Stimulated activated CD4-positive, alpha-beta T cell treated with anti-CD3 and anti-CD28 coated beads, Interleukin-2, amount 100 ng/mL, for 48 hours (primary cell): Measurements from ENCODE around the gene DIAPH3.

Experiments used
- DNase-seq, 2 donors: peaks; one replicate each; pipeline ENCODE4 v3.0.0-alpha.2; 2020

The DIAPH3 gene

GRCh38 chr13:59701261-59701660 is 462.5 kb downstream of the DIAPH3 start:
- no peak for DNase-seq

DNA sequence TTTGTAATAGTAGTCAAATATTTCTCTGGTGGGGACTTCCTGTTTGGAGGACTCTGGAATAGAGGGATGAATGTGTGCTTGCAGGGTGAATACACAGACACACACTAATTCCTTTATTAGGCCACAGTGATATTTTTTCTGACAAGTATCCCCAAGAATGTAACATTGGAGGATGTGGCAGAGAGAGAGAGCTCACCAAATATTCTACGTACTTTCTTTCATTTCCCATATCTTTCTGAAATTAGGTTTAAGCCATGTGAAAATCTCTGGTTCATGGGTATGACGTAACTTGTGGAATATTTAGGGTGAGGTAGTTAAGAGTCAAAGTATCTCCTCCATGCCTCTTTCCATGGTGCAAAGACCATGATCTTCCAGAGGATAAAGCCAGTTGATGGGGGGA is 463.4 kb downstream of the DIAPH3 start:
- no peak for DNase-seq

DNA sequence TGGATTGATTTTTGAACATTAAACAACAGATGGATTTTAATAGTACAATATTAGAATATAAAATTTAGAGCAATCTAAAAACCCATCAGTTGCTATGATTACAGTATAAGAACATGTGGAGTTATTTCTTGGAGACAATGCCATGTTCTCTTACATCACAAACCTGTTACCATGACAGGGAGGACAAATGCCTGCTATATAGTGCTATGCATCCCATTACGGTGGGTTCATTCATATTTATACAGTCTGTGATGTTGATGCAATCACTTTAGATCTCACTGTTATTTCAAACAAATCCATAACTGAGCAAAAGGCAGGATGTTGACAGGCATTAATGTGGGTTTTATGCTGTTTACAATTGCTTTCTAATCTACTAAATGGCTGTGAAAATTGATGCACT is 467.5 kb downstream of the DIAPH3 start:
- no peak for DNase-seq

- no peak for DNase-seq
These were observed 472.1 kb downstream of the DIAPH3 start for GRCh38 chr13:59691501-59692066.

DNA sequence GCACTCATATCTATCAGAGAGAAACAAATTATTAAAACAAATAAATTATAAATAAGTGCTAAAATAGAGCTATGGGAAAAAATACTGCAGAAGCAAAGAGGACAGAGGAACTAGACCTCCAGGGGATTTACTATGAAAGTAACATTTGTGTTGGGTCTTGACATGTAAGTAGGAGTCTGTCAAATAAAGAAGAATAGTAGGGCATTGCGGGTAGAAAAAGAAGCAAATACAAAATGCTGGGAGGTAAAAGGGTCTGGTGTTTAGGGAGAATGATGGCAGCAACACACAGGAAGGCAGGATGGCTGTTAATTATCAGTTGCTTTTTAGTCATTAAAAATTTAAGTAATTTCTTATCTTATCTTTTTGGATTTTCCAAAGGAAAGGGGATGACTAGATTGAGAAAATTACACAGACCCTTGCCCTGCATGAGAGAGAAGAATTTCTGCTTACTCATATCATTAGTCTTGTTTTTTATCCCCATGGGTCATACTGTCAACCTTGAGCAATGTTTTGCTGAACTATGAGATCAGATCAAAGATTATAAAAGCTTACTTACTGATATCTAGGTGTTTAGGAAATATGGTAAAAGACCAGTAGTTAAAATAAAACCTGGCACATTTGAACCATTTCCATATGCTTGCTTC is 472.7 kb downstream of the DIAPH3 start:
- DNase-seq, result no peak

GRCh38 chr13:59689057-59689456 is 474.7 kb downstream of the DIAPH3 start:
- no peak for DNase-seq

DNA sequence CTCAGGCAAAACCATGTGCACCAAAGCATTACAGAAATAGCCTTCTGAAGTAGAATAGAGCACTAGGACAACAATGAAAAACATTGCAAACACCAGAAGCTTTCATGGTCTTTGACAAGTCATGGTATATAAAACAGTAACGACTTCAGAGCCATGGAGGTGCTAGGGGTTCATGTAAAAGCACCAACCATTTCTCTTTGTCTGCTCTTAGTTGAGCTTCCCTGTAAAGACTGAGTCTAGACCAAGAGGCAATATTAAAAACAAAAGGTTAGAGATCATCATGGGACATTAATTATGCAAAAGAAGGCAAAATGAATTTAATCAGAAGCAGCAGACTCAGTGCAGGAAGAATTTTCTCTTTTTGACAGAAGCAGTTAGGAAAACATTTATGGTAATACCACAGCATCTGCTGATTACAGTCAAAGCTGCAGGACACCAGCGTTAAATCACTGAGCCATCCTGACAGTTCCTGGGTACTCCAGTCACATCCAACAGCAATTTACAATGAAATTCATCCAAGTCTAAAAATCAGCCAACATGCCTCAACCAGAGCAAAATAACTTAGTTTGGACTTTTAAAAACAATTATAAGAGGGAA is 476.8 kb downstream of the DIAPH3 start:
- DNase-seq, result no peak

DNA sequence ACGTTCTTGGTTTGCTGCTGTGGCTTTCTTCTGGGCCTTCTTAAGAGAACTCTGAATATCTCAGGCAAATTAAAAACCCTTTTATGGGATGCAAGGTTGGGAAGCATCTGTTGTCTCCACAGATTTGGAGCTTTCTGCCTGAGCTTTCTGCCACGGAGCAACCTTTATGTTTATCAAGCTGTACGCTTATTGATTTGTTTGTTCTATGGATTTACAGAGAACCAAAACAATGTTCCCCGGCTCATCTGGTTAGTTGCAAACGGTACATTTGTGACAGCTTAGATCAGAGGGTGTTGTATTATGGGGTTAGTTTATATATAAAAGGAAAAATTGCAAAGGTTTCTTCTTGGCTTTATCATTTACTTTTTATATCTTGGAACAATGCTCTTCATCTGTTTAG is 479.6 kb downstream of the DIAPH3 start:
- no peak for DNase-seq

DNA sequence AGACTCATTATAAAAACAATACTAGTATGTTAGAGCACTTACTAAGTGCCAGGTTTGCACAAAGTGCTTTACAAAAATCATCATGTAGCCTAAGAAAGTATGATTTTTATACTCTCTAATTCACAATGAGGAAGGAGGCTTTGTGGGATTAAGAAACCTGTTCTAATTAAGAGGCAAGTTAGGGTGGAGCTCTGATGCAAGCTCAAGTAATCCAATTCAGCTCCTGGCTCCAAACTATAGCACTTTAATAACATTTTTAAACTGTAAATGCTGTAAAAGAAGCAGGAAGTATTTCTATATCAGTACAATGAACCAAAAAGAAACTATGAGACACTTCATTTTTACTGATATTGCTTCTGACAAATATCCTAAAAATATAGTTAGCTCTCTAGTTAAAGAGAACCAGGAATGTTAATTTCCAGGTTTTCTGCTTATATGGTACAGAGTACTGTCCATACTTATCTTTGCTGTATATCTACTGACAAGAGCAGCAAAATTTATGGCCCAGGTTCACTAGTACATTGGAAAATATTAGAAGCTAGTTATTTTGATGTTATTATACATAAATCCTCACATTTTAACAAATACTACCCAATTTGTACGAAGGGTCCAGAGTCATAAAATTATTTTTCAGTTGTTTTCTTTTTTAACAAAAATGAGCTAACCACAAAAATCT is 482.0 kb downstream of the DIAPH3 start:
- DNase-seq, result no peak

- DNase-seq, result no peak
These were observed 483.2 kb downstream of the DIAPH3 start for GRCh38 chr13:59680429-59681024.

- DNase-seq, result no peak
These were observed 484.5 kb downstream of the DIAPH3 start for GRCh38 chr13:59679254-59679653.

GRCh38 chr13:59677966-59678814 is 485.5 kb downstream of the DIAPH3 start:
- DNase-seq, result no peak

DNA sequence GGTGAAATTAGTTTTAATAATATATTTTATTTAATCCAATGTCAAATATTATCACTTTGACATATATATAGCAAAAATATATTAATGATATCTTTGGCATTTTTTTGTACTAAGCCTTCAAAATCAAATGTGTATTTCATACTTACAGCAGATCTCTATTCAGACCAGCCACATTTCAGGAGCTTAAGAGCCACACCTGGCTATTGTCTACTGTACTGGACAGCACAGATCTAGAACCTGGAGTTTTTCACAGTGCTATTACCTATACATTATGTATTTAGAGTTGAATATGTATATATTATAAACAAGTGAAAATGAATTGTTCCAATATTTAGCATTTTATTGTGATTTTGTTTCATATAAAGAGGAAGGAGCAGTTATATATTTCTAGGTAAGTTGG is 486.3 kb downstream of the DIAPH3 start:
- DNase-seq, result no peak

DNA sequence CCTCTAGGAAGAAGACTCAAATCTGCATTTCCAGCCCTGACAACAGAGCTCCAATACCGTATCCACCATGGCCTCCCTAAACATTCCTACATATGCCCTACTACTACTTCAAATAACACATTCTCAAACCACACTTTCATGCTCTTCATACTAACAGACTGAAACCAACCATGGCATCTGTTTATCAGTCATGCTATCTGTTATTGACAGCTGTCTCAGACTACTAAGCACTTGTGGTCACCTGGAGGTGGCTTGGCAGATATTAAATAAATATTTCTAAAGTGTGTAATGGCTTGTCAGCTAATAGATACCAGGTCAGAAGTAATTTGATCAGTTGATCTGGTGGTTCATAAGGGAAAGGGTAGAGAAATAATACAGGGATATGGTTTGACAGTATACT is 489.1 kb downstream of the DIAPH3 start:
- no peak for DNase-seq

- DNase-seq, result no peak
These were observed 490.4 kb downstream of the DIAPH3 start for GRCh38 chr13:59673286-59673685.

DNA sequence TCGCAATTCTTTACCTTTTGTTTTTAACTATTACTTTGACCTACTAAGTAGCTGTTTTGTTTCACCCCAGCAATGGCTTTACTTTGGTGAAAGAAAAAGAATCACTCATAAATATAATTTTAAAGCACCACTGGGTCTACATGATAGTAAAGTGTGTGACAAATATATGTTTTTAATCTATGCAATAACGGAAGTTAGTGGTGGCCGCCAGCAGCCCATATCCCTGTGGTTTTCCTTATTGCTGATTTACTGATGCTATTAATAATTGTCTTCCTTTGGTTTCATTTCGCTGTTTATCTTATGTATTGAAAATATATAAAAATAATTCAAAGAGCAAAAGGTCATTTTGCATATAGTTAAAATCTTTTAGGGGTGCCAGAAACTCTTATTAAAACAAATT is 491.3 kb downstream of the DIAPH3 start:
- DNase-seq, result no peak

DNA sequence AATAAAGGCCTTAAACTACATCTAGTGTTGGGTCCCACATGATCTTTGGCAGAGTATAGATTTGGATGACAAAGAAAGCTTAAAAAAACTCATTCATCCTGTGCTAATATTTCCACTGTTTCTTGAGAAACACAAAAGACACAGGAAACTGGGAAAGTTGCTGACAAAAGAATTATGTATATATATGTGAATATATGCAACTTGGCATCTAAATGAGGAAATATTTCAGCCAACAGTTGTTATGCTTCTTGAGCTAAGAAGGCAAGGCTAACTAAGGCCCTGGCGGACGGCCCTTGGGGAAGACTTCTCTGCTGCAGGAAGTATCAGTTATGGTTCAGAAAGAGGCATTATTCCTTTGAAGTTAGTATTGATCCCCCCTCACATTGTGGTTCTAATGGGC is 491.8 kb downstream of the DIAPH3 start:
- no peak for DNase-seq

DNA sequence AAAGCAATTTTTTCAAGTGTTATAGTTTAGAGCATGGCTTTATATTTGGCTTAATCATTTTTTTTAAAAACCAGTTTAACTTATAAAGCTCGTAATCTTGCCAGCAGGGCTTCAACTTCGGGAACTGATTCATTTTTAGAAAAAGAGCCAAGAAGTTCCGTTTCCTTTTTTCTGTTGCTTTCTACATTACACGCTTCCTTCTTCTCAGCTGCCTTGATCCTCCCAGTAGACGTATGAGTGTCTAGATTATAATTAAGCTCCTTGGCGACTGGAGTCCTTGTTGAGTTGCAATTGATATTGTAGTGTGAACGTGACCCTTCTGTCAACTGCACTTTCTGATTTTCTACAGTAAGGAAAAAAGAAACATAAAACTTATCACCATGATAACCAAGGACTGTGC is 497.2 kb downstream of the DIAPH3 start:
- DNase-seq, result no peak

DNA sequence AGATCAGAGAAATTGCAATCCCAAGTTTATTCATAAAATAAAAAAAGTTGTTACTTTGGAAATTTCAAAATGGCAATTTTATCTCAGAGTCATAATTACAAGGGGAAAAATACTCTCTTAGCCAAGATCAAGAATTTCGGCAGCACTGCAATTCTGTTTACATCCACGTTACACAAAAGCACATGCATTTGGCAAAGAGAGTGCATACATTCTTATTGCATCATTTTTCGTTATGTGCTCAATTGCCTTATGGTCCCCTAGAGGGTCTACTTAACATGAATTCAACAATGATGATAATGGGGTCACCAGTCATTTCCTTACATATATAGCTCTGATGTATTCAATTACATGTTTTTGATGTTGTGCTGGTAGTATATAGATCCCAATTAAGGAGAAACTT is 498.0 kb downstream of the DIAPH3 start:
- no peak for DNase-seq

DNA sequence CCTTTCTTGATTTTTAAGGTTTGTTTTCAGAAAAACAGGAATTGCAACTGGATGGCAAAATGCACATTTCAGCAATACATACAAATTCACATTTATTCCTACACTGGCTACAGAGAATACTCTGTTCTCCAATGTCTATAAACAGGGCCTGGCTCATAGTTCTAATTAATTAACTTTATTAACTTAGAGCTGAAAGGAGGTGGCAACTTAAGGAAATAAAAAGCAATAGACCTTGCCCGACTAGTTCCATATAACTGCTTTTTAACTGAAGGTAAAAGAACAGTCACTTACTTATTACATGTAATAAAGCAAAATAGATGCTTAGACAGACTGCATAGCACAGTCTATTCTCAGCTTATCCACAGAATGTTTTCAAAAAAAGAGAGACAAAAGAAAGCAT is 498.5 kb downstream of the DIAPH3 start:
- DNase-seq, result no peak

- no peak for DNase-seq
These were observed 499.1 kb downstream of the DIAPH3 start for GRCh38 chr13:59664586-59664985.

DNA sequence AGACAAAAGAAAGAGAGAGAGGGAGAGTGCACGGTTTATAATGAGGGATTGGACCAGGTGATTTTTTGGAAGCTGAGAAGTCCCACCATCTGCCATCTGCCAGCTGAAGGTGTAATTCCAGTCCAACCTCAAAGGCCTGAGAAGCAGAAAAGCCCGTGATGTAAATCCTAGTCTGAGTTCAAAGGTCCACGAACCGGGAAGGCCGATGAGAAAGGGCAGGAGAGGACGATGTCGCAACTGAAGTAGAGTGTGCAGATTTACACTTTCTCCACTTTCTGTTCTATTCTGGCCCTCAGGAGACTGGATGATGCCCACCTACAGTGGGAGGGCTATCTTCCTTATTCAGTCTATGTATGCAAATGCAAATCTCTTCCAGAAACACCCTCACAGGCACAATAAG is 500.0 kb downstream of the DIAPH3 start:
- DNase-seq, result no peak

GRCh38 chr13:59660582-59660981 is 503.1 kb downstream of the DIAPH3 start:
- DNase-seq, result no peak
